B cell (primary cell): ENCODE data around the gene TPSG1.

ENCODE experiments used
- EZH2 ChIP-seq: IDR thresholded peaks from 2 replicates; pipeline ENCODE4 v1.6.1; 2012; ENCODE audit warnings: borderline replicate concordance, low read depth, mild to moderate bottlenecking, moderate library complexity, low read length; ENCODE audit not compliant: insufficient read depth, poor library complexity, severe bottlenecking
- TF ChIP-seq, protein P1 (sequence below): fragments of 200-600 bp; IDR thresholded peaks from one replicate; pipeline ENCODE4 v1.8.0; 2022; ENCODE audit warnings: antibody characterized with exemption, mild to moderate bottlenecking

DNA sequence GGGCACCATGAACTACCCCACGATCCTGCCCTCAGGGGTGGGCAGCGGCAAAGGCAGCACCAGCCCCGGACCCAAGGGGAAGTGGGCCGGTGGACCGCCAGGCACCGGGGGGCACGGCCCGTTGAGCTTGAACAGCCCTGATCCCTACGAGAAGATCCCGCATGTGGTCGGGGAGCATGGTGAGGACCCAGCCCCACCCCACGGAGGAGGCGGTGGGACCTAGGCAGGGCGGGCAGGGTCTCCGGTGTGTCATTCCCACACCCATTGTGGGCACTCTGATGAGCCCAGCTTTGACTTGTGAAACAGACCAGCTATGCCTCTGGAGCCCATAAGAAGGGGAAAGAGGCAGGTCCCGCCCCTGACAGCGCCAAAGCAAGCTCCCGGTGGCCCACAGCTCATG, 22.8 kb downstream of the TPSG1 start:
- TF ChIP-seq, protein P1, sequence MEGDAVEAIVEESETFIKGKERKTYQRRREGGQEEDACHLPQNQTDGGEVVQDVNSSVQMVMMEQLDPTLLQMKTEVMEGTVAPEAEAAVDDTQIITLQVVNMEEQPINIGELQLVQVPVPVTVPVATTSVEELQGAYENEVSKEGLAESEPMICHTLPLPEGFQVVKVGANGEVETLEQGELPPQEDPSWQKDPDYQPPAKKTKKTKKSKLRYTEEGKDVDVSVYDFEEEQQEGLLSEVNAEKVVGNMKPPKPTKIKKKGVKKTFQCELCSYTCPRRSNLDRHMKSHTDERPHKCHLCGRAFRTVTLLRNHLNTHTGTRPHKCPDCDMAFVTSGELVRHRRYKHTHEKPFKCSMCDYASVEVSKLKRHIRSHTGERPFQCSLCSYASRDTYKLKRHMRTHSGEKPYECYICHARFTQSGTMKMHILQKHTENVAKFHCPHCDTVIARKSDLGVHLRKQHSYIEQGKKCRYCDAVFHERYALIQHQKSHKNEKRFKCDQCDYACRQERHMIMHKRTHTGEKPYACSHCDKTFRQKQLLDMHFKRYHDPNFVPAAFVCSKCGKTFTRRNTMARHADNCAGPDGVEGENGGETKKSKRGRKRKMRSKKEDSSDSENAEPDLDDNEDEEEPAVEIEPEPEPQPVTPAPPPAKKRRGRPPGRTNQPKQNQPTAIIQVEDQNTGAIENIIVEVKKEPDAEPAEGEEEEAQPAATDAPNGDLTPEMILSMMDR, result no peak
- TF ChIP-seq EZH2, result no peak
